ENCODE results near the gene MRPS27.
A peak's percentile ranks its signal among the peaks of the same experiment; 100 is the strongest.

MRPS27 gene

DNA sequence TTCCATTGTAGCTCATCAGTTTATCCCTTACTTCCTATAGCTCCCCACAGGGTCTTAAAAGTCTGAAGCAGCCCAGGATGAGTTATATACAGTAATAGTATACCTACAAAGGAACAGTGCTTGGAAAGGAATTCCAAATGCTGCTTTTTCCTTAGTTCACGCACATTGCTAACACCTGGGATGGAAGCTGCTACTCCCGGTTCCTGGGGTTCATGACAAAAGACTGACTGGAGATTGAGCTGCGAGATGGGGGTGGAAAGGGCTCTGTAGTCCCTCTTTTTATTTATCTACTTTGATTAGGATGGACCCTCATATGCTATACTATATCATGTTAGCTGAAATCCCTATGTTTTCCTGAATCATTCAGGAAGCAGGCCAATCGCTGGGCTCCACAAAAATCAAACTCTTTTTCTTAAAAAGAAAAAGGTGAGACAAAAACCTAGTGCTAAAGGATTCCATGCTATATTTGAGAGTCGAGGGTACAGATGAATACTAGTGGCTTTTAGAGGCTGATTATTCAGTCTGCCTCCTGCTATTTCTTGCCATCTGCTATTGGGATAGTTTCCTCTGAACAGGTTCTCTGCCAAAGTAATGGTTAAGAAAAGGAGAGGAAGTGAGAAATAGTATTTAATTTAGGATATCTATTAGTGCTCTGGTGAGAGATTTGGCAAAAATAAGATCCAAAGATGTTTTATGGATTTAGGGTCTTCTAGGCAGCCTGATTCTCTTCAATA is 81.2 kb downstream of the MRPS27 start:
- DNase-seq (ENCODE audit: low read depth, low spot score): no peak
- no peak overlapping the region for H3K27ac ChIP-seq

DNA sequence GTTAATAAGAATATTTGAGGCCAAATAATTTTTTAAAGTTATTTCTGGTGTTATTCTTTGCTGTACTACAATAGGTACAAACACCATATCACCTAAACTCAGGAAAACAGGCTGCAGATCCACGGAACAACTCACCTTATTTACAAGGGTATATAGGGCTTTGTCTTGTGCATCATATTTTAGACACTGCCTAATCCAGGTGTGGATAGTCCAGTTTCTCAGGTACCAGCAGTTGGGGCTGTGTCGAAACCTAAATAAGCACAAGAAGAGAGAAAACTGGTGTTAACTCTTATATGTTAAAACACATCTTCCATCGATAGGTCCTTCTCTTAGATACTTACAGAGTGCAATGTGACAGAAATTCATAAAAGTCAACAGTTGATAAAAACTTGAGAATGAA is 82.2 kb downstream of the MRPS27 start:
- no peak overlapping the region for H3K27ac ChIP-seq

DNA sequence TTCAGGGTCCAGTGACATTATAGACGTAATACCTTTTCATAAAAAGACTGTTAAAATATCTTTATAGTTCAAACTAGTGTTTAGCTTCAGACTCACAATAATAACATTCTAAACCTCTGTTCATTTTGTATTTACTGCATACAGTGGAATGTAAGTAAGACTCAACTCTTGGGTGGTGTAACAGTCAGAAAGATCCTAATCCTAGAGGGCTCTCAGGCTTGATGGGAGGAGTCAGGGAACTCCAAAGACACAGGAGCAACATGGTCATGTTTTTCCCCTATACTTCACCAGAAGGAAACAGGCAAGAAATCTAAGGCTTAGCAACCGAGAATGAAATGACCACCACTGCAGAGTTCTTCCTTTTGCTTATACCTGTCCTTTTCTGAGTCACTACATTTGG is 82.6 kb downstream of the MRPS27 start:
- no peak overlapping the region for H3K27ac ChIP-seq
- no peak for DNase-seq (ENCODE audit: low read depth, low spot score)

More for the DNA sequence above, 82.2 kb downstream of the MRPS27 start:
- DNase-seq (ENCODE audit: low read depth, low spot score): no peak

DNA sequence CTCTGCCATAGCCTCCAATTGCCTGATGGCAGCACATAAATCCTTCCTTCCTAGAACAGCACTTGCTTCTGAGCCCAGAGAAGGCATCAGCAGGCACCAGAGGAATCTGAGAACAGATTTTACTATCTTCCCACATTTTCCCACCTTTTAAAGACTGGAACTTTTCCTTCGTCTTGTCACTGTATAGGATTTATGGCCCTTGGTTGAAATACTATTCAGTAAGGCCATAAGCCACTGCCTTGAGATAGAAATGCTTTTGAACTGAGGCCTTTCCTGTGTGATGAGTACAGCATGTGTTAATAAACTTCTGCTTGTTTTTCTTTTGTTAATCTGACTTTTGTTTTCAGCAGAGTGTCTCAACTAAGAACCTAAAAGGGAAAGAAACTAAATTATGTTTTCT is 84.3 kb downstream of the MRPS27 start:
- no peak overlapping the region for H3K27ac ChIP-seq
- DNase-seq (ENCODE audit: low read depth, low spot score): no peak

DNA sequence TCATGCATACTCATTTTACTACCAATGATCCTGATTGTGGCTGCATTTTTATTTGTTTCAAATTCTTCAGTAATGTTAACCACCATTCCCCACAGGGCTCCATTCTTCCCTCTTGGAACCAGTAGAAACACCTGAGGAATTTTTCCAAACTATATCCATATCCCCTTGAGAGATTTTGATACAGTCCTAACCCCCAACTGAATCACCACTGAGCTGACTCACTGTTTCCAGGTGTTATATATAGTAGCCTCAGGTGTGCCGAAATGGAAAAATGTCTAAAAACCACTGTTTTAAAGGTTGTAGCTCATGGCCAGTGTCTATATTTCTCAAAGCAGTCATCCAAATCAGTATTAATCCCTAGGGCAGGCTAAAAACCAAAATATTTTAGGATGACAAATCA is 85.2 kb downstream of the MRPS27 start:
- H3K27ac ChIP-seq: peak overlapping the region; percentile 43
- DNase-seq (ENCODE audit: low read depth, low spot score): no peak

DNA sequence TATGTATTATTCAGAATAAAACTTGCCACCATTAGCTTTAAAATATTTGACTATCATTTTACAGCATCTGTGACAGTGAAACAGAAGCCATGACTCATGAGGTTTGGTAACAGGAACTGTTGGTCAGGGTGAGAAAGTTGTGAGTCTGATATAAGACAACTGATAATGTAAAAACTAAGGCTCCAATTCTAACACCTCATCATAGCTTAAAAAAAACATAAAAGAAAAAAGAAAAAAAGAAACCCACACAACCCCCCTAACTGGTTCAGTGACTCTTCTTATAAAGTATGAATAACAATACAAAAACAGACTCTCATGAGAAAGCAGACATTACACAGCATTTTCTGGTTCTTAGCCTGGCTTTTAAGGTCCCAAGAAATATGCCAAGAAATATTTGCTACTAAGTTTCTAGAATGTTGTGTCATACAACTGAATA is 85.8 kb downstream of the MRPS27 start:
- peak overlapping the region; percentile 43 for H3K27ac ChIP-seq
- peak; percentile 45 for DNase-seq (ENCODE audit: low read depth, low spot score)

DNA sequence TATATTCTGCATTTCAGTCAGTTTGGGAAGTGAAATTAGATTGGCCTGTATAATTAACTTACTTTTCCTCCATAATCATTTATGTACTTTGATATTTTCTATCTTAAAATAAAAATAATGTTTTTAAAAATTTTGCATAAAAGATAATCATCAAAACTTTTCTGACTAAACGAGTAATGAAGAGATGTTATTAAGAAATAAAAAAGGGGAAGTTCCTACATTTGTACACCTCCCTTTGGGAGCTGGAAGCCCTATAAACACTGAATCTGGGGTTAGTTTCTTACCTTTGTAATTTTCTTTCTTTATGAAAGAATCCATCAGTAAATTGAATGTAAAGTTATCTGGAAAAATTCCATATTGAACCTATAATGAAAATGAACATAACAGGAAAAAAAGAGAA is 86.2 kb downstream of the MRPS27 start:
- no peak for DNase-seq (ENCODE audit: low read depth, low spot score)
- H3K27ac ChIP-seq: no peak overlapping the region

DNA sequence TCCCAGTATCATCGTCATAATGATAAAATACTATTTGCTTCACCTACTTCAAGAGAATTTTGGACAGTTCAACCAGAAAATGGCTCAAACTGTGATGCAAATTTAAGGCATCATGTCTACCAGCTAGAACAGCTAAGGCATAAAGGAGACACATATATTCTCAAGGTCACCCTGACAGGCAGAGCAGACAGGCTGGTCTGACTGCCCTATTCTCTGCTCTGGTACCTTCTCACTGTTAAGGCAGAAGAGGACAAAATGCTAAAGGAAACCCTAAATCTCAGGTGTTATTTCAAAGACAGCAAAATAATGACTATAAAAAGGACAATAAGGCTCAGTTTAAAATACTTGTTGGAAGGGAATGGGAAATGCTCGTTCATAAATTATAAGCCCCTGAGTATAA is 87.2 kb downstream of the MRPS27 start:
- no peak overlapping the region for H3K27ac ChIP-seq
- DNase-seq (ENCODE audit: low read depth, low spot score): no peak

DNA sequence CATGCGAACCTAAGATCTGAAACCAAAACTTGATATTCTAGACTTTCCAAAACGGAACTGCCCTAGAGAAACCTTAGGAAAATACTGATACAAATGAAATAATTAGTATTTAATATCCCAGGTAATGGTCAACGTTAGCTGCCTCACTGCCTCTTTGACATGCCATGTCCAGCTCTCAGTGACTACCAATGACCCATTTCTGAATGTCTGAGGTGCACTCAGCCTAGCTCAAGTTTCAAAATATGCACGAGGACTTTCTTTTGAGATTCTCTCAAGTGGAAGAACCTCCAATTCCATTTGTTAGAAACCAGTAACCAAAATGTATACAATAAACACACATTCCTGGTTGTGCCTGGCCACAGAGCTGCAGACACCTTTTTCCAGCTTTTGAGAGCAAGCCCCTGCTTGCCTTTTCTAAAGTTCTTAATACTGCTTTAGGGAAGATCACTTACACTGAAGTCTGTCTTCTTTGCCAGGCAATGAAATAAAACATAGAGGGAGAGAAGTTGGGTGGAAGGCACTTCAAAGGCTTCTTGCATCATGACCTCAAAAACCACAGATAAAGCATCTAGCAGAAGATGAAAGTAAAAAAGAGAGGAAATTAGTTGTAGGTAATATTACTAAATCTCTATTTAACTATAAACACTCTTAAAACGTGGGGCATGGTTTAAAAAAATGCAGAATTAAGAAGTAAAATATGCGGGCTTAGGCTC is 87.9 kb downstream of the MRPS27 start:
- no peak for DNase-seq (ENCODE audit: low read depth, low spot score)
- H3K27ac ChIP-seq: no peak overlapping the region

DNA sequence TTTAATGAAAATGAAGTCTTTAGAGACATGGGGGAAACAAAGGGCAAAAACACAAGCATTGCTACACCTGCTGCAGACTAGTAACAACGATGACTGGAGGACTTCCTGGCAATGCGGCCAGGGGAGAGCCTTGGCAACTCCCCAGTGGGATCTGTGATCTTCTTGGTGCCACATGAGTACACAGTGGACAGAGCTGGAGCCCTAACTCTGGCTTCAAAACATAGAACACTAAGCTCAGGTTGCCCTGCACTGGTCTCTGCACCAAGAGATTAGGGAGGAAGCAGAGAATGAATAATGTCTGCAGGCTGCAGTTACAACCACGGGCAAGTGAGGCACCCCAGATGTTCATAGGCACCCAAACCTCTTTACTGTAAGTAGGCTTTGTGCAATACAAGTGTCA is 91.1 kb downstream of the MRPS27 start:
- no peak for DNase-seq (ENCODE audit: low read depth, low spot score)
- no peak overlapping the region for H3K27ac ChIP-seq

DNA sequence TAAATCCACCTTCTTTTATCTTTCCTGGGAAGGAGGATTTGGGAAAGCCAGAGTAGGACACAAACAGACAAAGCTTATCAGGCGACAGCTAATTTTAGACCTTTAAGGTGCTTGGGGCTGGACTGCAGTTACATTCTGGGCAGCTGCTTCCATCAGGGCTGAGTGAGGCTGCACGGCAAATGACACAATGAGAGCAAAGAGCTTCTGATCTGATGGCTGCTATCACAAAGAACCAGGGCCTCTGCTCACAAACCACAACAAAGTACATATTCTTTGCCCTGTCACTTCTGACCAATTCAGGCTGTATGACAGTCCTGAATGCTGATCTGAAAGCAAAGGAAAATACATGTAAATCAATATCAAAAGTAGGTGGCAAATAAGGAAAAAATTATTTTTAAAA is 93.1 kb downstream of the MRPS27 start:
- DNase-seq (ENCODE audit: low read depth, low spot score): no peak

DNA sequence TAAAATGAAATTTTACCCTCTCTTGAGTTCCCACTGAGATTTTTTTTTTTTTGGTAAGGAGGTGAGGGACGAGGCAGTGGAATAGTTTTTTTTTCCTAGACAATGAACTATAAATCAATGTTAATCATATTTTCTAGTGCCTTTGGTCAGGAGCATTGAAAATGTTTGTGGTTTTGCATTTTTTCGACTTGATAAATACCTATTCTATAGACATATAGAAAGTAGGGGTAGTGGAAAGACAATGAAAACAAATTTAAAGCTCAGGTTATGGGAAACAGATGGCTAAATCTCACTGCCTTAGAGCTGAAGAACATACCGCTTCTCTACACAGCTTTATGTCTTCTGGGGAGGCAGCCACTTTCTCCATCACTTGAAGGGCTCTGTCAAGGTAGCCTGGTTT is 94.3 kb downstream of the MRPS27 start:
- H3K27ac ChIP-seq: no peak overlapping the region
- no peak for DNase-seq (ENCODE audit: low read depth, low spot score)

More for the DNA sequence above, 93.1 kb downstream of the MRPS27 start:
- no peak overlapping the region for H3K27ac ChIP-seq

DNA sequence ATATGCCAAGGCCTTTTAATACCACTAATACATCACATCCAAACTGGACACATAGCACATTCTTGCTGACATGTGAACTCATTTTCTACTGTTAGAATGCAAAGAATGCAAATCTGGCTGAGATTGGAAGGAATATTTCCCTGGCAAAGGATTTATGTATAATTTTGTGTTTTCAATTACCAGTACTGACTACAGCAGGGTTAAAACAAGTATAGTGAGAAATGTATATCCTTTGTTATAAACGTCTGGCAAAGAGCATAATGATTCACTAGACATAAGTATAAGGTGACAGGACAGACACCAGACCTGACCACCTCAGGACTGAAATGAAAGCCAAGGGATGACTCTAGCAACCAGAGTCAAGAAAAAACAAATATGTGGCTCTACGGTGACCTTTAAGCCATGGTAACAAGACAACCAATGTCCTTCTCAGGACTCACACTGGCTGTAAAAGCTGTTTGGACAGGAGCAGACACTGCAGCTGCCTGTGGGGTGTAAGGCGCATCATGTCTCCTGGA is 95.0 kb downstream of the MRPS27 start:
- no peak for DNase-seq (ENCODE audit: low read depth, low spot score)
- no peak overlapping the region for H3K27ac ChIP-seq

DNA sequence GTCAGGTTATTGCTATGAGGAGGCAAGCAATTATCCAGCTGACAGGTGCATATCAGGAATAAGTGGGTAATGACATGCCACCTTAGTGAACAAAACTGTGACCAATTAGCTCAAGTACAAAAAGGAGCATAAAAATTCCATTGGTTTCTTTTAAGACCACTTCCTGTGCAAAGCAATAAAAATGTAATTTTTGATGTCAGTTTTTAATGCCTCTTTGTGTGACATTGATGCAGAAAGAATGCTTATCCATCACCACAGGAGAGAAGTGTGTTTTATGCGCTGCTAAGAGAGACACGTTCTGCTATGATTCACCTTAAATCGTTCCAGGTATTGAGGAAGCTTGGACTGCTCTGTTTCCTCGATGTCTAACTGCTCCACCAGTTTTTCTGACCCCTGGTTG is 96.7 kb downstream of the MRPS27 start:
- no peak for DNase-seq (ENCODE audit: low read depth, low spot score)
- H3K27ac ChIP-seq: no peak overlapping the region

DNA sequence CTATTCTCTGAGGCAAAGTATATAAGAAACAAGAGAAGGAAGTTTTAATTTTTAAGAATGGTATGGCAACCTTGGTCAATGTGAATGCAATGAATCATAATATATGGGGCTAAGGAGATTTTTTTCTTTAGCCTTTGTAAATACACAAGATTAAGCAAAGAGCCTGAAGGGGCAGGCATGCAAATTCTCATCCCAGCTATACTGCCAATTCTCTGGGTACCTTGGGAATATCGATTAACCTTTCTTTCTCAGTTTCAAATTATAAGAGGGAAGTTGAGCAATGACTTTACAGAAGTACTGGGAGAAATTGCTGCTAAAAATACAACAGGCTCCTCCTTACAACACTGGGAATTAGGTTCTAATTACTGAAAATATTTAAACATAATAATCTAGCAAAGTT is 97.5 kb downstream of the MRPS27 start:
- H3K27ac ChIP-seq: no peak overlapping the region
- DNase-seq (ENCODE audit: low read depth, low spot score): no peak

DNA sequence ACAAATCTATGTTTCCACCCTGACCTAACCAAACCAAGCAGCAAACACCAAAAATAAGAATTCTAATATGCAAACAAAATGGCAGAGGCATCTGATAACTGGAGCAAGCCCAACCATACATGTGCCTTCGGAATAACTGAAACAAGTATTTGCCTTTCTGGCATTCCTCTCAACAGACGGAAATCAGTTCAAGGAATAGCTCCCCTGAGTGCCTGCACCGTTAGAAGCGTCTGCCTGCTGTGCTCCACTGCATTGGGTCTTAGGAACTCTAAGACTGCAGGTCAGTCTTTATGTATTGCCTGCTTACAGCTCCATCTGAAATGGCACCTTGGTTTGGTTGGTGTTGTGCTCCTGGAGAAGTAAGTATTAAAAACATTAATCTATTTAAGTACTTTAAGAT is 98.5 kb downstream of the MRPS27 start:
- H3K27ac ChIP-seq: no peak overlapping the region
- DNase-seq (ENCODE audit: low read depth, low spot score): no peak

DNA sequence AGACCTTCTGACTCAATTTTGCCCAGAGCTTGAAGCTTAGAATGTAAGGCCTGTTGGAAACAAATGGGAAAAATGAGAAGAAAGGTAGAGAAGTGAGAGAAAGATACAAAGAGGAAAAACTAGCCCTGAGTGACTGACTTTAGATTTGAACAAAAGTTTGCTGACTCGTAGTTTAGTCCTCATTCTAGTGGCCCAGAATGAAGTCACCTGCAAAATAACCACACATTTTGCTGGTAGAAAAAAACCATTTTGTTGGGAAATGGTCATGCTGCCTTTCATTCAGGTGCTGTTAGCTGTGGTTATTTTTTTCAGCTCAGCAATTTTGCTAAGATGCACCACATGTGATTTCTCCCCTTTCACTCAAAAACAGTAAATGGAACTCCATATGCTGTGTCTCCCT is 98.9 kb downstream of the MRPS27 start:
- DNase-seq (ENCODE audit: low read depth, low spot score): no peak
- no peak overlapping the region for H3K27ac ChIP-seq

DNA sequence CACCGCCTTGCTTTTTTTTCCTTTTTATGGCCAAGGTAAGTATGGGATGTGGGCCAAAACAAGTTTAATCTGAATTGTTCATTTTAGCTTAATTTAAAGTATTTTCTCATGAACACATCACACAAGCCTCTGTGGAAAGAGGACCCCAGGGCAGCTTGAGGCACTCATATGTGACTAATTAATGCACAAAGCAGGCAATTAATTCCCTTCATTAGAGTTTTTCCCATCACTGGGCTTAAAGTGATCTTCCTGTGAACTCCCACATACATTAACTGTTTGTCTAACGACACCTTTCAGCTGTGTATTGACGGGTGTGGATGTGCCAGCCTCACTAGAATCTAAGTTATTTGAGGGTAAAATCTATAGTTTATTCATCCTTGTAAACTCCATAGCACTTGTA is 103.3 kb downstream of the MRPS27 start:
- no peak for DNase-seq (ENCODE audit: low read depth, low spot score)
- H3K27ac ChIP-seq: no peak overlapping the region

DNA sequence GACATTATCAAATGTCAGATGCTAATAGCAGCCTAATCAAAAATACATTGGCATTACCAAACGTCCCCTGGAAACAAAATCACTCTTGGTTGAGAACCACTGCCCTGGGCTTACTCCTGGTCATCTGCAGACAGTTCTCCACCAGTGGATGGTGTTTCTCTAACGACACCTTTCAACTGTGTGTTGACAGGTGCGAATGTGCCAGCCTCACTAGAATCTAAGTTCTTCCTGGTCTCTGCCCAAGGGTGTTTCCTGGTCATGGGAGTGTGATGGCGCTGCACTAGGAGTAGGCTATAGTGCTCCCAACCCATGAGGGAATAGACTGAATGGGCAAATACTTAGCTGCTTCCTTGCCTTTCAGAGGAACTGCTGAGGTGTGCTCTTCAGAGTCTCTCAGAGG is 105.9 kb downstream of the MRPS27 start:
- H3K27ac ChIP-seq: no peak overlapping the region
- no peak for DNase-seq (ENCODE audit: low read depth, low spot score)

DNA sequence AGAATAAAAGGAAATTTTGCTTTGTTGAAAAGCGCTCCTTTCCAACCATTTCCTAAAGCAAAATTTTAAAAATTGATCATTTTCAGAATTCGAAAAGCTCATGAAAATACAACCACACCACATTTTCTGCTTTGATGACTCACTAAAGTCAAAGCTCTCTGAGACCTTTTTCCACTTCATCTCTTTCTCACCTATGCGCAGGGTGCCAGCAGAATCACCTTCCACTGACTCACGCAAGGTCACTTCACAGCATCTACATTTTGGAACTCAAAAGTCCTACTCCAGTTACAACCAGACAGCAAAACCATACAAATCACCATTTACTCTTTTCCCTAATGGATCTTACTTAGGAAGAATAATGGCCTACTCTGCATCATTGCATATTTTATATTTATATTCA is 106.6 kb downstream of the MRPS27 start:
- no peak for DNase-seq (ENCODE audit: low read depth, low spot score)
- no peak overlapping the region for H3K27ac ChIP-seq

DNA sequence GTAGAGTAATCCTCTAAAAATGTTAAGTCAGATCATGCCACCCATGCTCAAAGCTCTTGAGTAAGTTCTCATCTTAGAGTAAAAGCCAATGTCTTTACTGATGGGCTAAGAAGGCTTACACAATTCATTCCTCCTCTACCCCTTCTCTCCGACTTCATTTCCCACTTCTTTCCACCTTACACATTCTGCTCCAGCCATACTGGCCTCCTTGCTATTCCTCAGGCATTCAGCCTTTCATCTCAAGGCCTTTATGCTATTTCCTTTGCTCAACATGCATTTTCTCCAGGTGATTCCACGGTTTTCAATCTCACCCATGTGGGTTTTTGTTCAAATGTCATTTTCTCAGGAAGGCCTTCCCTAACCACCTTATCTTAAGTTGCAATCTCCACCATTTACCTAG is 107.9 kb downstream of the MRPS27 start:
- no peak for DNase-seq (ENCODE audit: low read depth, low spot score)
- H3K27ac ChIP-seq: no peak overlapping the region
